Heart left ventricle (tissue), 16 donors: ENCODE measurements around the gene NARS2. TPM values are rescaled to one million over a fixed set of nuclear protein-coding genes. Genes with fewer than 3 reads are reported as not detected.

Source experiments
- ATAC-seq, 4 donors: fragments of 200-7000 bp; cut with Tn5 transposase; one replicate each; pipeline ENCODE4 v1.9.1; 2020 to 2022; ENCODE audit warnings: moderate library complexity in 4 of 4, mild to moderate bottlenecking in 3 of 4, moderate number of reproducible peaks in 1 of 4
- DNase-seq, 5 donors: peaks; one replicate each; pipeline ENCODE4 v3.0.0-alpha.2; 2020
- H3K27ac ChIP-seq, 12 donors: fragments of 200-600 bp; sonication (generic) in 4 of 12; one replicate each; pipeline versions ENCODE4 v1.5.0 to v1.8.0; 2016 to 2022; ENCODE audit warnings: mild to moderate bottlenecking in 2 of 12
- H3K27me3 ChIP-seq, 9 donors: fragments of 200-600 bp; sonication (generic) in 2 of 9; one replicate each; pipeline versions ENCODE4 v1.5.1 to v1.8.0; 2016 to 2022; ENCODE audit warnings: mild to moderate bottlenecking in 3 of 9
- H3K36me3 ChIP-seq, 9 donors: fragments of 200-600 bp; sonication (generic) in 2 of 9; one replicate each; pipeline versions ENCODE4 v1.5.0 to v1.8.0; 2018 to 2022; ENCODE audit warnings: mild to moderate bottlenecking in 2 of 9
- H3K4me1 ChIP-seq, 12 donors: fragments of 200-600 bp; sonication (generic) in 4 of 12; one replicate each; pipeline versions ENCODE4 v1.5.0 to v1.8.0; 2016 to 2022; ENCODE audit warnings: mild to moderate bottlenecking in 3 of 12
- H3K4me3 ChIP-seq, 12 donors: fragments of 200-600 bp; sonication (generic) in 4 of 12; one replicate each; pipeline versions ENCODE4 v1.5.0 to v1.8.0; 2017 to 2022; ENCODE audit warnings: mild to moderate bottlenecking in 9 of 12, moderate library complexity in 4 of 12
- H3K9me3 ChIP-seq, 12 donors: fragments of 200-600 bp; sonication (generic) in 4 of 12; one replicate each; pipeline versions ENCODE4 v1.5.0 to v1.8.0; 2016 to 2022; ENCODE audit warnings: mild to moderate bottlenecking in 1 of 12
- CTCF ChIP-seq, 12 donors: fragments of 200-600 bp; sonication (generic) in 4 of 12; IDR thresholded peaks; one replicate each; pipeline versions ENCODE4 v1.5.0 to v1.8.0; 2018 to 2022; ENCODE audit warnings: antibody characterized with exemption in 12 of 12, mild to moderate bottlenecking in 5 of 12
- POLR2A ChIP-seq, 2 donors: fragments of 450-650 bp; IDR thresholded peaks; one replicate each; pipeline ENCODE4 v1.6.1; 2017; ENCODE audit warnings: antibody characterized with exemption in 2 of 2, mild to moderate bottlenecking in 2 of 2, moderate library complexity in 2 of 2
- WGBS, 4 donors: extraction: QIAGEN DNeasy Blood & Tissue Kit in 2 of 4; methylation state at CpG; one replicate each; pipeline versions ENCODE4 v1.1.5 to v1.1.7; 2013 to 2018; 5-methylcytosine and 5-hydroxymethylcytosine counted together
- intact Hi-C, 10 donors: fragments of 100-400 bp; cut with DNase I; formaldehyde crosslinking; loops; one replicate each; pipeline versions ENCODE4 v1.11.1 to v1.14.2; 2022
- polyA plus RNA-seq, 2 donors: library from polyadenylated mRNA; stranded (reverse); fragments of 200-250 nt; gene quantifications; one replicate each; pipeline ENCODE4 v1.2.3, GENCODE V29; 2013
- total RNA-seq, 9 donors: library from RNA; depleted of rRNA in 2 of 9; stranded (reverse); fragments of >200 nt in 2 of 9; fragmentation: NEBNext Ultra II Directional in 3 of 9; extraction: Animal tissue kit (Norgen Biotek cat#: 25700) in 3 of 9; gene quantifications; one replicate each; pipeline versions ENCODE4 v1.1.0 to v1.2.4, GENCODE V29; 2016 to 2023
- donor health status: ischemic (EF 13 %, LVEDD 7.1; RV severe dilation, severe dysfunction).
- donor health status: healthy with polysubstance abuse.
- donor health status: DM: no; HTN: yes; CAD: no.
- donor health status: DM: no; HTN: no; CAD: no.
- donor health status: ischemic (EF 25% LVEDD 6.9; RV normal size, moderate dysfunction).
- donor health status: ischemic (EF 25% LVEDD 5.7; RV mildly dilated, moderate dysfunction).
- donor health status: healthy.
- donor health status: DM: yes; HTN: yes; CAD: no.
- donor health status: ischemic (EF 35%, LVEDD 5.7; RV mildly dilated, moderate dysfunction).
- donor health status: nonischemic (EF 11% LVEDD 7.7; RV severe dilation, severe dysfunction).
- donor health status: DM: yes; HTN: yes; CAD: no.
- donor health status: PGD.
- donor health status: ischemic (EF 29% LVEDD 5.4; RV normal size, mild dysfunction).
- donor health status: nonischemic (EF 23%, LVEDD 6.1; RV moderate dilation, normal function).

Gene NARS2
- total and polyA plus RNA-seq, 11 donors = 9.9 to 23.2 (median 15.8) TPM

- H3K27ac ChIP-seq = peak overlapping the region; percentile 93 to 99 (median 97)
- H3K4me3 ChIP-seq = peak overlapping the region; percentile 58 to 100 (median 88)
- no peaks in the 10 kb centered on the region for H3K27me3 ChIP-seq
- peaks cover 0 to 60% (median 32%) of the 10 kb centered on the region in 12 donors for H3K4me1 ChIP-seq
- H3K9me3 ChIP-seq = peaks cover 0 to 1% (median 0%) of the 10 kb centered on the region in 12 donors
- peak; percentile 87 to 93 (median 89) for DNase-seq
- WGBS, 4 donors = 1% methylated on average over 37 to 38 of the region's 38 CpGs
- no peaks in the 10 kb centered on the region for H3K36me3 ChIP-seq
- intact Hi-C loops = loop anchor here (2.0 to 10.0 kb wide), 13 partner anchors 62 to 279 kb away; partner anchors contain the start of genes ALG8 (in 1 of the 10), KCTD21 (in 1 of the 10) and USP35 (in 1 of the 10)
- TF ChIP-seq POLR2A (IDR thresholded peaks at IDR 0.05) (peak in 1 of 2 donors; percentile 87), CTCF (IDR thresholded peaks at IDR 0.05) (peak in 11 of 12 donors; percentile 25 to 67 (median 52))
- peak; percentile 67 to 78 (median 74) for ATAC-seq
Observed at GRCh38 chr11:78416285-78417174, 158.1 kb downstream of the NARS2 start.

- H3K4me1 ChIP-seq = peaks cover 0 to 52% (median 26%) of the 10 kb centered on the region in 12 donors
- peaks cover 0 to 12% (median under 1%) of the 10 kb centered on the region in 12 donors for H3K9me3 ChIP-seq
- WGBS, 4 donors = 54 to 81% (median 71%) methylated on average over 4 of the region's 4 CpGs
- H3K27me3 ChIP-seq = no peaks in the 10 kb centered on the region
- ATAC-seq (no peak), DNase-seq (no peak)
- H3K4me3 ChIP-seq = no peak overlapping the region
- H3K27ac ChIP-seq = peak overlapping the region in 9 of 12 donors; percentile 93 to 99 (median 97)
- TF ChIP-seq CTCF (IDR thresholded peaks at IDR 0.05) = no peak
- no peak for TF ChIP-seq POLR2A (IDR thresholded peaks at IDR 0.05)
- intact Hi-C loops = loop anchor here (2.0 to 10.0 kb wide), 13 partner anchors 61 to 278 kb away; partner anchors contain the start of genes ALG8 (in 1 of the 10), KCTD21 (in 1 of the 10) and USP35 (in 1 of the 10)
- H3K36me3 ChIP-seq = peaks cover 0 to under 1% (median 0%) of the 10 kb centered on the region in 9 donors
Observed at GRCh38 chr11:78415338-78415737, 159.3 kb downstream of the NARS2 start.

- TF ChIP-seq POLR2A (IDR thresholded peaks at IDR 0.05) = no peak
- peak; percentile 43 to 69 (median 57) for TF ChIP-seq CTCF (IDR thresholded peaks at IDR 0.05)
- Histone ChIP-seq H3K9me3 (peaks cover 0 to 21% (median 8%) of the 10 kb centered on the region in 12 donors), H3K4me3 (no peak overlapping the region), H3K27me3 (no peaks in the 10 kb centered on the region), H3K4me1 (peaks cover 0 to 43% (median 20%) of the 10 kb centered on the region in 12 donors), H3K27ac (peak overlapping the region in 1 of 12 donors; percentile 46), H3K36me3 (peaks cover 0 to 9% (median 0%) of the 10 kb centered on the region in 9 donors)
- WGBS, 4 donors = 85 to 95% (median 92%) methylated on average over 14 of the region's 14 CpGs
- DNase-seq (no peak), ATAC-seq (no peak)
- intact Hi-C loops = loop anchor here (2.0 to 10.0 kb wide), 13 partner anchors 60 to 277 kb away; partner anchors contain the start of genes ALG8 (in 1 of the 10), KCTD21 (in 1 of the 10) and USP35 (in 1 of the 10)
Observed at GRCh38 chr11:78414321-78415051, 160.2 kb downstream of the NARS2 start.
